HT-29 (cell line): ENCODE measurements around the gene SPRTN. TPM values are rescaled to one million over a fixed set of nuclear protein-coding genes. Genes with fewer than 3 reads are reported as not detected.

Experiments used
- DNase-seq: peaks from one replicate; pipeline ENCODE4 v3.0.0-alpha.2; 2015; ENCODE audit warnings: low spot score
- total RNA-seq: library from RNA; depleted of rRNA; stranded (reverse); fragments of >200 nt; shearing (Covaris generic); gene quantifications from 2 replicates; pipeline ENCODE4 v1.2.3, GENCODE V29; 2014

Gene SPRTN
- total RNA-seq, 1 experiment from 2014 or later = 19.6 TPM

DNA sequence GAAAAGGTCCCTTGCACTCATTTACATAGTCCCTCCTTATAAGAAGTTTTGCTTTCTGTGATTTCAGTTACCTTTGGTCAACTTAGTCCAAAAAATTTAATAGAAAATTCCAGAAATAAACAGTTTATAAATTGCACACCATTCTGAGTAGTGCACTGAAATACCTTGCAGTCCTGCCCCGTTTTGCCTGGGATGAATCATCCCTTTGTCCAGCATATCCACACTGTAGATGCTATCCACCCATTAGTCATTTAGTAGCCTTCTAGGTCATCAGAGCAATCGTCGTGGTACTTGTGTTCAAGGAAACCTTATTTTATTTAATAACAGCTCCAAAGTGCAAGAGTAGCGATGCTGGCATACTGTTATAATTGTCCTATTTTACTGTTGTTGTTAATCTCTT is 38.0 kb downstream of the SPRTN start:
- no peak for DNase-seq

DNA sequence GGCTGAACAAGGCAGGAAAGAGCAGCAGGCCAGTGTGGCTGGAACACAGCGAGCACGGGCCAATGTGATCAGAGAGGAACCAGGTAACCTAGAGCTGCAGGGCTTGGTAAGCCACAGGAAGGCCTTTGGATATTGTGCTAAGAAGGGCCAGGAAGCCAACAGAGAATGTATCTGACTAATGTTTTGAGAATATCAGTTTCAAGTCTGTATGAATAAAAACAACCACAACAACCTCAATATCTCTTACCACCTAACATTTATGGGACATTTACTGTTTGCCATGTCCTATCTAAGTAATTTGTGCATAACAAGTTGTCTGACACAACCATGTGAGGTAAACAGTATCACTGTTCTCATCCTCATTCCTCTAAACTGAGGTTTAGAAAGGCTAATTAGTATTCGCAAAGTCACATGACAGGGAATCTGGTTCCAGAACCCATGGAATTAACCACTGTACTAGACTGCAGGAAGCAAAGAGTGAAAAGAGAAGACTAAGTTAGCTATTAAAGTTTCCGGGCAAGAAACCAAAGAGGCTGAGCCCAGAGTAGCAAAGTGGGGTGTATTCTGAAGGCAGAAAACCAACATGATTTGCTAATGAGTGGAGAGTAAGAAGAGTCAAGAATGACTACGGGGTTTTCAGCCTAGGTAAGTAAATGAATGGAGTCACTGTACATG is 38.9 kb downstream of the SPRTN start:
- no peak for DNase-seq

DNA sequence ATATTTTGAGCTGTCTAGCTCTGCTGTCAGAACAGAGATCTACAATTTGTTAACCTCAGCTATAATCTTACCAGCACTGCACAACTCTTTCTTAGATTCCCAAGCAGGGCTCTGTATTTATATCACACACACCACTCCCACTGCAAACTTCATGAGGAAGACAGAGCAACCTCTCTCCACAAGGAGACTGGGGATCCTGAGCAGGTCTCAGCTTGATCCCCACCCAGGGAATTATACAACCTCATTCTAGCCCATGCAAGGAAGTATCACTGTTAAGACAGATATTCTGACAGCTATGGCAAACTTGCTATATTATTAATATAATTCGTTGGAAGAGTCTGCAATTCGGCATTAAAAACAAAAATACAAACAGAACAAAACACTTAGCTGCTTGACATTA is 43.6 kb downstream of the SPRTN start:
- DNase-seq = no peak

DNA sequence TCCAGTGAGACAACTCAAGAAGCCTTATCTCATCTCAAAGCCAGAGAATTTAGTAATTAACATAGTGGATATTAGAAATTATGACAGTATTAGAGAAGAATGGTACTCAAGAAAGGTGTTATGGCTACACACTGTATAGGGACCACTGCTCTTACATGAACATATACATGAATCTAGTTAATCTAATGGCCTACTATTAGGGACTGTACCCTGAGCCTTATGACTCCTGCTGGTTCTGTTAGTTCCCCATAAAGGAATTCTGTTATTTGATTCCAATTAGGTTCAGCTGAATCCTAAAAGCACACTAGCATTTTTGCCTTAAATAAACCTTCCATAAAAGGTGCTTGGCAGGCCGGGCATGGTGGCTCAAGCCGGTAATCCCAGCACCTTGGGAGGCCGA is 44.3 kb downstream of the SPRTN start:
- DNase-seq = no peak

DNA sequence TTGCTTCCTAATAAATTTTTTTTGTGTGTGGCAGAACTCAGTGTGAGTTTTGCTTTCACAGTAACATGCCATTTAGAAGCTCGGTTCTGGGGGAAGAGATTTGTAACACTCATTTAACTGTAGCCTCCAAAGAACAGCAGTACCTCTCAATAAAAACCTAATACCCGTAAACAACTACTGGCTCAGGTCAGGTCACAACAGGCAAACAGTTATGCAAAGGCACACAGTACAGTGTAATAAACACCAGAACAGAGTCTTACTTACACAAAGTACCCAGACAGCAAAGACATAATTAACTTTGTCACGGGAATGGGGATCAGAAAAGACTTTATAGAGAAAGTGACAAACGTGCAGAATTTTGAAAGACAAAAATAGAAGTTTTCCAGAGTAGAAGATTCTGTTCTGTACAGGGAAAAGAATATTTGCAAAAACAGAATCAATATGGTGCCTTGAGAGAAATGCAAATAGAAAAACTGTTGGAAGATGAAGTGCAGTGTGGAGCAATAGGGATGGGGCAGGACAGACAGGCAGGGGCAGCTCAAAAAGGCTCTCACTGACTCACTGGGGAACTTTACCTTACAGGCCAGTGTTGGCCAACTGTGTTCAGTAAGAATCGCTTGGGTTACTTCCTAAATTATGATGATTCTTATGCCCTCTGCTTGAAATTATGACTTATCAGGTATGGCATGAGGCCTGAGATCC is 45.2 kb downstream of the SPRTN start:
- DNase-seq = no peak

DNA sequence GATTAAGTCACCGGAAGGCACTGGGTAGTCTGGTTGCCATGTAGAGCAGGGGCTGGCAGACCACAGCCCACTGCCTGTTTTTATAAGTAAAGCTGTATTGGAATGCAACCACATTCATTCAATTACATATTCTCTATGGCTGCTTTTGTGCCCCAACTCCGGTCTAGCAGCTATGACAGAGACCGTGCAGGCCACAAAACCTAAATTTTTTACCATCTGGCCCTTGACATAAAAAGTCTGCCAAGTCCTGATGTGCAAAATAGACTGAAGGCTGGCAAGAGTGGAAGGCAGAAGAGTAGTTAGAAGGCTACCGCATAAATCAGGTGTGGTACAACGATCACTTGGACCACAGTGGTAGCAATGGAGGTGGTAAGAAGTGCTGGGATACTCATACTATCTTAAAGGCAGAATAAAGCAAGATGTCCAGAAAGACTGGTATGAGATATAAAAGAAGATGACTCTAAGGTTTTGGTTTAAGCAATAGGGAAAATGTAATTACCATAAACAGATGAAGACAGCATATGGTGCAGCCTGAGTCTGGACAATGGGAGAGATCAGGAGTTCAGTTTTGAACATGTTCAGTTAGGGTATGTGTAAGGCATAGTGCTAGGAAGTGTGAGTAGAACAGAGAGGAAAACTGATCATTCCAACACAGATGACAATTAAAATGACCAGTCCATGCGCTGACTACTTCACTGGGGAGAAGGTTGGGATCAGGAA is 46.8 kb downstream of the SPRTN start:
- DNase-seq = no peak

DNA sequence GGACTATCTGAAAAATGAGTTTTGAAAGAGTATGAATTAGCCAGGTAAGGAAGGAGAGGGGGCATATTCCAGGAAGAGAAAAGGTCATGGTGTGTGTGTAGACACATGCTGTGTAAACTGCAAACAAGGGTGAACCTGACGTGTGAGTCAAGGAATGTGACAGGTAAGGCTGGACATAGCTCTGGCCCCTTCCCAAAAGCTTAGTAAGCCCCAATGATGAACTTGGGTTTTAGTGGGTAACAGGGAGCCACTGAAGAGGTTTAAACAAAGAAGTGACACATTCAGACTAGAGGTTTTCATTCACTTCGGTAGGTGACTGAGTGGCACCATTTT is 47.3 kb downstream of the SPRTN start:
- DNase-seq = no peak

DNA sequence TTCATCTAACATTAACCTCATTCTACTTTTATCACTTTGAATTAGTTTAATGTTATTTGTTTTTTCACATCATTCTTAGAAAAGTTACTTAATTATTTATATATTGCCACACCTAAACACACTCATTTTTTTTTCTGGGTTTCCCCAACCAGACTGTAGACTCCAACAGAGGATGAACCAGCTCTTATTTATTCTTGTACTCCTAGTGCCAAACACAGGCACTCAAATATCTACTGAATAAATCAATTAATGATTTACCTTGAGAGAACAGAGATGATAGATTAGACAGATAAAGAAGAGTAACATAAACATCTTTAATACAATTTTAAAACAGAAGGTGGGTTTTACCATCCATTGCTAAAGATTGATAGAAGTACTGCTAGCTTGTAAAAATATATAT is 48.4 kb downstream of the SPRTN start:
- no peak for DNase-seq

DNA sequence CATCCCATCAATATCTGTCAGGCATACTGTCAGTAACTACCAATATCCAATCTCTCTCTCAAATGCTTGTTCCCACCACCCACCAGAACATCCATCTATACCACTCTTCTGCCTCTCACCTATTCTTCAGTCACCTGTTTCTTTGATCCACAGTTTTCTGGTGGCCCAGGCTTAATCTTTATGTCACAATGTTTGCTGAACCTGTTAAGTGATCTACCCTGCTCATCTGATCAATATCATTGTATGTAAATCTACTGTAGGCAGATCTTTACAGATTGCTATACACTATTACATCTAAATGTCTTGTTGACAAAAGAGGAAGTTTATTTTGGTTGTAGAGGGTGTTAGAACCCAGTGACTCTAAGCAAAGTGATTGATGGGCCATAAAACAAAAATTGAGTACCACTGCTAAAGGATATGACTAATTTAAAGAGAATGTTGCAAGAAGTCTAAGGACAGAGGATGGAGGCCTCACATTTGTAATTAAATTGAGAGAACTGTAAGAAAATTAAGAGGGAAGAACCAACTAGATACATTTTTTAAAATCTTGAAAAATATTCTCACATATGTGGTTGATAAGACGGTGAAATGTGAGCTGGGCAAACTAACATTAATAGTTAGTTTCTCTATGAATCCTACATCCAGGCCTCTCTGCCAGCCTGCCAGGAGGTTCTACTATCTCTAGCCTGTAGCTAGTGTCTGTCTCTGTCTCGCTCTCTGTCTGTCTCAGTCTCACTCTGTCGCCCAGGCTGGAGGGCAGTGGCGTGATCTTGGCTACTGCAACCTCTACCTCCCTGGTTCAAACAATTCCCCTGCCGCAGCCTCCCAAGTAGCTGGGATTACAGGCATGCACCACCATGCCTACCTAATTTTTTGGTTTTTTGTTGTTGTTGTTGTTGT is 49.9 kb downstream of the SPRTN start:
- no peak for DNase-seq

DNA sequence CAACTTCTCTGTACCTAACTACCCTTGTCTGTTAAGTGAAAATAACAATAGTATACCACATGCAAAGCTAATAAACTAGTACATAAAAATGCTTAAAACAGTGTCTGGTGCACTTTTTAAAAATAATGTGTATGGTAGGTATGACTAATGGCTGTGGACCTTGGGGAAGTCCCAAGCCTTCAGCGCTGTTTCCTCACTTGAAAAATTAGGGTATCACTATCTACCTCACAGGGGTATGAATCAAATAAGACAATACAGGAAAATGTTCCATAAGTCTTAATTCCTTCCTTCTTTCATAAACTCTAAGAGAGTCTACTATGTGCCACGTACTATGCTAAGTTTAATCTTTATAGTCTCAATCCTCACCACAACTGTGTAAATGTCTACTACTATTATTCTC is 52.0 kb downstream of the SPRTN start:
- no peak for DNase-seq

DNA sequence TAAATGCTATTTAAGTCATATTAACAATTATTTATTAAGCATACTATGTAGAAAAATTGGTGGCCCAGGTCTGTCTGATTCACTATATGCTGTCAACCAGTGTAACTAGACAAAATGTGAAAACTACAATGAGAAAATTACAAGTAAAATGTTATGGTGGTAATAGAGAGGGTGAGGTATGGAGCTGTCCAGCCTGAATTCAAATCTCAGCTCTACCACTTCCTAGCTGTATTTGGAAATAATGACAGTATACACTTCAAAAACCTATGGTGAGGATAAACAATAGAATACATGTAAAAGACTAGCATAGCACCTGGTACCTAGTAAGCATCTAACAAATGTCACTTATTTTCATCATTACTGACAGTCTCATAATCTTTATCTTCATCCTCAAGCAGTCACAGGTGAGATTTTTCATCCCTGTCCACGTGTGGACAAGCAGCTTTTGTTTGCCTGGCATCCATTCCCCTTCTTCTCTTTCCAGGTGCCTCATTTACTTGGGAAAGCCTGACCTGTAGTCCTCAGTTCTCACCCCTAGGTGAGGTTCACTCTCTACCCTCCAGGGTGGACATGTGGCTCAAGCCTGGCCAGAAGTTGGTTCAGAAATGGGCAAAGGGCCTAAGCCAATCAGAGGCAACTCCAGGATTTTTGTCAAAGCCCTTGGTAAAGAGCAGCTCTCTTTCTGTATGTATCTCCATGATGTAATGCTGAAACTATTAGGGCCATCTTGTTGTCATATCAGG is 54.5 kb downstream of the SPRTN start:
- no peak for DNase-seq

DNA sequence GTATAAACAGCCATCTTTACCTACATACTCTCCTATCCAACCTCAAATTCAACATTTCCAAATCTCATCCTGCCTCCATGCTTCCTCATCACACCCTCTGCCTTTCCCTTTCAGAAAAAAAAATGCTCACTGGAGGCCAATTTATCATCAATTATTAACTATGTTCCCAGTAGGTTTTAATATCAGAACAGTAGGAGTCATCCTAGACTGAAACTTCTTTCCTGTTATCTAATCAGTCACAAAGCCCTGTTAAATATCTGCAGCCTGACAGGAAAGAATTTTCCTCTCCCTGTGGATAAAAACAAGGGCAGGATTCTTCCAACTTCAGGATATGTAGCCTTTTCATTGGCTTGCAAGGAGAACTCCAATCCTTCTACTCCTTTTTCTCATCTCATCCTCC is 55.6 kb downstream of the SPRTN start:
- DNase-seq = no peak

DNA sequence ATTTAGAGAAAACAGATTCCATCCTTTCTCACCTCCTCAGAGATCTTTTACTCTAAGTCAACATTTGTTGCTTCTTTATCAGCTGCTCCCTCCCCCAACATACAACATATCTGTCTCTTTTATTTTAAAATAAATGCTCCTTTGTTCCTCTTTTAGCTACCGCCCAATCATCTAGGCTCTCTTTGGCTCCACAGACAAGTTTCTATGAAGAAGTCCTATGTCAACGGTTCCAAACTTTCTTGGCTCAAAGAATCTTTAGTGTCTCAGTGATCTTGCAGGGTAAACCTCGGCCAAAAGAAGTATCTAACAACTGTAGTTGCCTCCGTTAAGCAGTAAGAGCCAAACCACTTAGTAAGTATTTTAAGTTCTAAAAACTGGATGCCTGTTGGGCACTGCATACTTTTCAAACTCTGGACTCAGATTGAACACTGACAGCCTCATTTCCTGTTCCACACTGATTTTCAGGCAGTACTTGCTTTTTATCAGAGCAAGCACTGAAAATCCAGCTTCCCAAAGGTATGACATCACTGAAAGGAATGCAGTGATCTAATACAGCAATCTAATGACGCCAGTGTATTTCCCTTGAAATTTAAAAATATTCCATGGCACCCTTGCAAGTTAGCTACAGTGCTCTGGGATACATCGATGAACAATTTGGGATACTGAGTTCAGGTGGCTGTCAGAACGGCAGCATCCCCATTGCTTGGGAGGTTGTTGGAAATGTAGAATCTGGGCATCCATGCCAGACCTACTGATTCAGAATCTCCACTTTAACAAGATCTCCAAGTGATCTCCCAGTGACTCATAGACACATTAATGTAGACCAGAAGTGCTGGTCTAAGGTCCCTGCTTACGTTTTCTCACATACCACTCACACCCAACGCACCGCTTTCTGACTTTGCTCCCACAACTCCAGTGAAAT is 57.2 kb downstream of the SPRTN start:
- DNase-seq = peak; percentile 58

DNA sequence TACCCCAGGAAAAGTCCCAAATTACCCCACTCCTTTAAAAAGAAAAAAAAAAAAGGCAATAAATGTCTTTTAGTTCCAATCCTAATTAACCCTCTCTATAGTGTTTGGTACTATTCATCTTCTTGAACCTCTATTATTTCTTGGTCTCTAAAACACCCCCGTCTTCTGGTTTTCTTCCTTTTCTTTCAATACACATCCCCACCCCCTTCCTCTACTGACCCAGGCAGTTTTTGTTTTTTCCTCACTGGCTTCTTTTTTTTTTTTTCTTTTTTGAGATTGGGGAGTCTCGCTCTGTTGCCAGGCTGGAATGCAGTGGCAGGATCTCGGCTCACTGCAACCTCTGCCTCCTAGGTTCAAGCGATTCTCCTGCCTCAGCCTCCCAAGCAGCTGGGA is 57.9 kb downstream of the SPRTN start:
- no peak for DNase-seq

DNA sequence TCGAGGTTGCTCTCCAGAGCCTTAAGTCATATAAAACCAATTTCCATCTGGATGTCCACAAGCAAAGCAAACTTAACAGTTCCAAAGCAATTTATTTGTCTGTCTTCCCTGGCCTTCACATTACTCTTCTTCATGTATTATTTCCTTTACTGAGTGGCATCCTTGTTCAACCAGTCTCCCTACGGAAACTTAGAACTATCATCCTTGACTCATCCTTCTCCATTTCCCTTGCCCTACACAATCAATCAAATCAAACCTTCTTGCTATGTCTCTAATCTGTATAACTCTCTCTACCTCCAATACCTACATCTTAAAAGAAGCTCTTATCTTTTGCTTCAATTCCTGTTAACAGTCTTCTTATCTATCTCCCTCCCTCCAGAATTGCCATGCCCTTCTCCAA is 58.5 kb downstream of the SPRTN start:
- DNase-seq = no peak

DNA sequence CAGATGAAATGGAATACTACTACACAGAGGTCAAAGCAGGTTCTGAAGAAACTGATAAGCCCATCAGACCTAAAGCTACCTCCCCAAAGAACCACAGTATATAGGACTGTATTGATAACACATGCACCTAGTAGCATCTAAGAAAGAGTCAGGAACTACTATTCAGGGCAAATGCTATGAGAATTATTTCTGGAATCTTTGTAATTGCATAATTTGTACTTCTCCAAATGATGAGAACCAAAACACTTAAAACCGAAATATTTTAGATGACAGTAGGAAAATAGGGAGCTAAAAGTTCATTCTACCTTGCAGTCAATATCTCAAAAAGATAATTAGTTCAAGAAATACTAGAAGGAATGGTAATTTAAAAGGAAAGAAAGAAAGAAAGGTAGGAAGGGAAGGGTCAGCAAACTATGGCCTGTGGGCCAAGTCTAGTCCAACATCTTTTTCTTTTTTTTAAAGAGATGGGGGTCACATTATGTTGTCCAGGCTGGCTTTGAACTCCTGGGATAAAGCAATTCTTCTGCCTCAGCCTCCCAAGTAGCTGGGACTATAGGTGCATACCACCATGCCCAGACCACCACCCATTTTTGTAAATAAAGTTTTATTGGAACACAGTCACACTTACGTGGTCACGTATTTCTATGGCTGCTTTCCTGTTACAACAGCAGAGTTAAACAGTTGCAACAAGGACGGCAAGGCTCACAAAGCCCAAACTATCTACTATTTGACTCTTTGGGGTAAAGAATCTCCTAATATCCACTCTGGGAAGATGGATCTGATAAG is 60.0 kb downstream of the SPRTN start:
- no peak for DNase-seq

DNA sequence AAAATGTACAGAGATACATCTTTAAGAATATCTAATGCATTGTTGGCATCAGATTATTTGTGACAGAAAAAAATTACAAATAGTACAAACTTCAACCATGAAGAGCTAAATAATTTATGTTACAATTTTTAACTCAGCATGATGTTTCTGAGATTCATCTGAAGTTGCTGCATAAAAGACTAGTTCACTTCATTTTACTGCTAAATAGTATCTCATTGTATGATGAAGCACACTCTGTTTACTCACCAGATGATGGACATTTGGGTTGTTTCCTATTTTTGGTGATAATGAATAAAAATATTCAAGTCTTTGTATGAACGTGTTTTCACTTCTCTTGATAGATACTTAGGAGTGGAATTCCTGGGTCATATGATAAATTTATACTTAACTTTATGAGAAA is 63.4 kb downstream of the SPRTN start:
- no peak for DNase-seq

DNA sequence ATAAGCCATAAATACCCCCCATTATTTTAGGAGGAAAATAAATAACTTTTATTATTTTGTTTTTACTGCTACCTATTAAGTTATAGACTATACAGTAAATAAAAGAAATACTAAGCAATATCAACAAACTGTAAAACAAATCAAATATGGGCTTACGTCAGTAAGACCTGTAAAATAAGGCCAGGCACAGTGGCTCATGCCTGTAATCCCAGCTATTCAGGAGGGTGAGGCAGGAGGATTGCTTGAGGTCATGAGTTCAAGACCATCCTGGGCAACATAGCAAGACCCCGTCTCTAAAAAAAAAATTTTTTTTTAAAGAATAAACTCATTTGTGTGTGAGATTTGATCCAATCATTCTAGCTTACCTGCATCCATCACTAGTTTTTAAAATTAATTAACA is 66.2 kb downstream of the SPRTN start:
- no peak for DNase-seq
